ENCODE data around the gene CCDC185.

DNA sequence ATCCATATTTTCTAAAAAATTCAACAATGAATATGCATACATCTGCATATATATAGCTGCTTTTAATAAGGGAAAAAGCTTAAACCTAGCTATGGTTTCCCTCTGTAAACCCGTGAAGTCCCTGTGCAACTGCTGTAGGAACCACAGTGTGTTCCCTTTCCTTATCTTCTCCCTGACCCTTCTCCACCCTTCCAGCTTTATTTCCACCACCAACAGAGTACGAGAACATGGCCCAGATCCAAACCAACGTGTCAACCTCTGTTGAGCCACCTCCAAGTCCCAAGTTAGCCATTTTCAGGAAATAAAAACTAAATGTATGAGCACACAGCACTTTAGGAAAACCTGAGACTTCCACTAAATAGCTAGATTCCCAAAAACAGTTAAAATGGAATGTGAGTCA lies 49.5 kb upstream of the CCDC185 start:
- TF ChIP-seq, protein P1, sequence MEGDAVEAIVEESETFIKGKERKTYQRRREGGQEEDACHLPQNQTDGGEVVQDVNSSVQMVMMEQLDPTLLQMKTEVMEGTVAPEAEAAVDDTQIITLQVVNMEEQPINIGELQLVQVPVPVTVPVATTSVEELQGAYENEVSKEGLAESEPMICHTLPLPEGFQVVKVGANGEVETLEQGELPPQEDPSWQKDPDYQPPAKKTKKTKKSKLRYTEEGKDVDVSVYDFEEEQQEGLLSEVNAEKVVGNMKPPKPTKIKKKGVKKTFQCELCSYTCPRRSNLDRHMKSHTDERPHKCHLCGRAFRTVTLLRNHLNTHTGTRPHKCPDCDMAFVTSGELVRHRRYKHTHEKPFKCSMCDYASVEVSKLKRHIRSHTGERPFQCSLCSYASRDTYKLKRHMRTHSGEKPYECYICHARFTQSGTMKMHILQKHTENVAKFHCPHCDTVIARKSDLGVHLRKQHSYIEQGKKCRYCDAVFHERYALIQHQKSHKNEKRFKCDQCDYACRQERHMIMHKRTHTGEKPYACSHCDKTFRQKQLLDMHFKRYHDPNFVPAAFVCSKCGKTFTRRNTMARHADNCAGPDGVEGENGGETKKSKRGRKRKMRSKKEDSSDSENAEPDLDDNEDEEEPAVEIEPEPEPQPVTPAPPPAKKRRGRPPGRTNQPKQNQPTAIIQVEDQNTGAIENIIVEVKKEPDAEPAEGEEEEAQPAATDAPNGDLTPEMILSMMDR (IDR thresholded peaks at IDR 0.05): no peak
- TF ChIP-seq POLR2A (IDR thresholded peaks at IDR 0.05): no peak

Measured in lower leg skin (tissue), 3 donors.